Trophoblast cell (in vitro differentiated cells and primary cell): ENCODE data around the gene KRT8.

Experiments
- DNase-seq, 2 donors: peaks; one replicate each; pipeline ENCODE4 v3.0.0-alpha.2; 2016
- H2AFZ ChIP-seq: 2 replicates; pipeline ENCODE4 v1.6.1; 2013; ENCODE audit warnings: low read length, moderate library complexity, mild to moderate bottlenecking; ENCODE audit not compliant: insufficient read depth, poor library complexity
- H2AK5ac ChIP-seq: 2 replicates; pipeline ENCODE4 v1.6.1; 2013; ENCODE audit warnings: mild to moderate bottlenecking, low read length
- H2BK120ac ChIP-seq: 2 replicates; pipeline ENCODE4 v1.6.1; 2013; ENCODE audit warnings: low read length, mild to moderate bottlenecking, moderate library complexity; ENCODE audit not compliant: insufficient read depth, poor library complexity
- H2BK12ac ChIP-seq: 2 replicates; pipeline ENCODE4 v1.6.1; 2013; ENCODE audit warnings: mild to moderate bottlenecking, low read length, moderate library complexity
- H2BK5ac ChIP-seq: 2 replicates; pipeline ENCODE4 v1.6.1; 2013; ENCODE audit warnings: low read length, low read depth, moderate library complexity, mild to moderate bottlenecking; ENCODE audit not compliant: poor library complexity
- H3K14ac ChIP-seq: 2 replicates; pipeline ENCODE4 v1.6.1; 2013; ENCODE audit warnings: mild to moderate bottlenecking, low read length
- H3K18ac ChIP-seq: 2 replicates; pipeline ENCODE4 v1.6.1; 2013; ENCODE audit warnings: mild to moderate bottlenecking, low read length
- H3K23ac ChIP-seq: 2 replicates; pipeline ENCODE4 v1.6.1; 2013; ENCODE audit warnings: low read length
- H3K27ac ChIP-seq: 2 replicates; pipeline ENCODE4 v1.5.1; 2013; ENCODE audit warnings: low read depth, mild to moderate bottlenecking, inconsistent platforms, low read length, moderate library complexity
- H3K27me3 ChIP-seq: 2 replicates; pipeline ENCODE4 v1.6.1; 2013; ENCODE audit warnings: inconsistent platforms, mild to moderate bottlenecking, low read length, moderate library complexity; ENCODE audit not compliant: insufficient read depth
- H3K36me3 ChIP-seq, 2 experiments: 1 replicate in 1 of 2; 2 replicates in 1 of 2; pipeline ENCODE4 v1.6.1; 2013; ENCODE audit warnings: low read length in 2 of 2, mild to moderate bottlenecking in 2 of 2, moderate library complexity in 1 of 2; ENCODE audit not compliant: insufficient read depth in 2 of 2, control insufficient read depth in 1 of 2
- H3K4ac ChIP-seq: 2 replicates; pipeline ENCODE4 v1.6.1; 2013; ENCODE audit warnings: low read depth, mild to moderate bottlenecking, low read length, moderate library complexity
- H3K4me1 ChIP-seq, 2 experiments: 1 replicate in 1 of 2; 2 replicates in 1 of 2; pipeline ENCODE4 v1.6.1; 2013; ENCODE audit warnings: low read length in 2 of 2, mild to moderate bottlenecking in 2 of 2, moderate library complexity in 1 of 2; ENCODE audit not compliant: insufficient read depth in 2 of 2, control insufficient read depth in 1 of 2
- H3K4me2 ChIP-seq: 2 replicates; pipeline ENCODE4 v1.6.1; 2013; ENCODE audit warnings: inconsistent platforms, mild to moderate bottlenecking, low read length, moderate library complexity
- H3K4me3 ChIP-seq: 2 replicates; pipeline ENCODE4 v1.5.1; 2013; ENCODE audit warnings: mild to moderate bottlenecking, low read depth, low read length, inconsistent platforms
- H3K79me1 ChIP-seq: one replicate; pipeline ENCODE4 v1.6.1; 2013; ENCODE audit warnings: low read length
- H3K79me2 ChIP-seq: 2 replicates; pipeline ENCODE4 v1.6.1; 2013; ENCODE audit warnings: low read length, mild to moderate bottlenecking; ENCODE audit not compliant: control insufficient read depth, insufficient read depth, poor library complexity
- H3K9ac ChIP-seq: 2 replicates; pipeline ENCODE4 v1.6.1; 2013; ENCODE audit warnings: mild to moderate bottlenecking, low read length
- H3K9me3 ChIP-seq: 2 replicates; pipeline ENCODE4 v1.6.1; 2013; ENCODE audit warnings: low read depth, mild to moderate bottlenecking, control low read depth, inconsistent platforms, low read length; ENCODE audit not compliant: insufficient read depth
- H4K12ac ChIP-seq: 2 replicates; pipeline ENCODE4 v1.6.1; 2013; ENCODE audit warnings: low read depth, mild to moderate bottlenecking, low read length, moderate library complexity
- H4K8ac ChIP-seq: 2 replicates; pipeline ENCODE4 v1.6.1; 2013; ENCODE audit warnings: low read depth, mild to moderate bottlenecking, low read length, moderate library complexity
- H4K91ac ChIP-seq: one replicate; pipeline ENCODE4 v1.6.1; 2013; ENCODE audit warnings: low read depth, mild to moderate bottlenecking, low read length, moderate library complexity
- WGBS: extraction: QIAGEN DNeasy Blood & Tissue Kit; methylation state at CpG from one replicate; pipeline ENCODE4 v1.1.7; 2013; ENCODE audit warnings: missing lambda C conversion rate; ENCODE audit not compliant: insufficient read length, insufficient coverage; ENCODE audit errors: extremely low coverage; 5-methylcytosine and 5-hydroxymethylcytosine counted together

KRT8 gene

GRCh38 chr12:52873513-52873831 is 31.4 kb downstream of the KRT8 start:
- H3K4me3 ChIP-seq: no peak overlapping the region
- H3K4ac ChIP-seq: no peak overlapping the region
- peak overlapping the region; percentile 81 for H2AK5ac ChIP-seq
- H4K12ac ChIP-seq: no peak overlapping the region
- H4K8ac ChIP-seq: no peak overlapping the region
- H3K36me3 ChIP-seq: no peaks in the 10 kb centered on the region
- H3K9me3 ChIP-seq: peaks cover 1% of the 10 kb centered on the region
- no peak overlapping the region for H3K14ac ChIP-seq
- H2AFZ ChIP-seq: no peak overlapping the region
- no CpG with 5 or more reads among the region's 4 CpGs for WGBS
- H3K79me2 ChIP-seq: peaks cover 4% of the 10 kb centered on the region
- no peak overlapping the region for H3K27ac ChIP-seq
- H2BK12ac ChIP-seq: peak overlapping the region; percentile 69
- H2BK5ac ChIP-seq: no peak overlapping the region
- H3K27me3 ChIP-seq: no peaks in the 10 kb centered on the region
- peak in 1 of 2 donors; percentile 1 for DNase-seq
- H3K4me2 ChIP-seq: peak overlapping the region; percentile 54
- peak overlapping the region; percentile 95 for H4K91ac ChIP-seq
- H2BK120ac ChIP-seq: peak overlapping the region; percentile 87
- H3K79me1 ChIP-seq: peaks cover 37% of the 10 kb centered on the region
- no peak overlapping the region for H3K18ac ChIP-seq
- H3K9ac ChIP-seq: no peak overlapping the region
- no peak overlapping the region for H3K23ac ChIP-seq
- peaks cover 39 to 45% of the 10 kb centered on the region in 2 experiments for H3K4me1 ChIP-seq

- no peak overlapping the region for H3K27ac ChIP-seq
- H3K23ac ChIP-seq: no peak overlapping the region
- no peaks in the 10 kb centered on the region for H3K27me3 ChIP-seq
- peak overlapping the region; percentile 49 for H2AK5ac ChIP-seq
- peak overlapping the region; percentile 7 for H2BK5ac ChIP-seq
- H3K4me3 ChIP-seq: no peak overlapping the region
- H2AFZ ChIP-seq: no peak overlapping the region
- H3K18ac ChIP-seq: peak overlapping the region; percentile 56
- H4K8ac ChIP-seq: no peak overlapping the region
- no CpG with 5 or more reads among the region's 13 CpGs for WGBS
- H3K79me1 ChIP-seq: peaks cover 37% of the 10 kb centered on the region
- H3K36me3 ChIP-seq: no peaks in the 10 kb centered on the region
- peaks cover 1% of the 10 kb centered on the region for H3K9me3 ChIP-seq
- no peak overlapping the region for H3K4me2 ChIP-seq
- peak overlapping the region; percentile 94 for H4K91ac ChIP-seq
- peak overlapping the region; percentile 66 for H2BK120ac ChIP-seq
- no peak overlapping the region for H4K12ac ChIP-seq
- H3K79me2 ChIP-seq: peaks cover 4% of the 10 kb centered on the region
- DNase-seq: no peak
- peak overlapping the region; percentile 92 for H2BK12ac ChIP-seq
- H3K4me1 ChIP-seq: peaks cover 39 to 43% of the 10 kb centered on the region in 2 experiments
- H3K9ac ChIP-seq: no peak overlapping the region
- H3K4ac ChIP-seq: peak overlapping the region; percentile 4
- H3K14ac ChIP-seq: peak overlapping the region; percentile 35
These were observed 32.1 kb downstream of the KRT8 start for GRCh38 chr12:52872644-52873389.

- peak overlapping the region; percentile 77 for H3K27ac ChIP-seq
- peak overlapping the region; percentile 38 for H3K14ac ChIP-seq
- H3K4ac ChIP-seq: no peak overlapping the region
- peak; percentile 63 to 88 for DNase-seq
- peak overlapping the region; percentile 94 for H4K91ac ChIP-seq
- H2BK12ac ChIP-seq: peak overlapping the region; percentile 97
- H3K18ac ChIP-seq: peak overlapping the region; percentile 45
- H2AK5ac ChIP-seq: peak overlapping the region; percentile 52
- H2BK5ac ChIP-seq: peak overlapping the region; percentile 64
- H2BK120ac ChIP-seq: peak overlapping the region; percentile 76
- no peak overlapping the region for H3K4me3 ChIP-seq
- H3K23ac ChIP-seq: no peak overlapping the region
- peaks cover 37% of the 10 kb centered on the region for H3K79me1 ChIP-seq
- peaks cover 1% of the 10 kb centered on the region for H3K9me3 ChIP-seq
- H3K36me3 ChIP-seq: no peaks in the 10 kb centered on the region
- H4K8ac ChIP-seq: no peak overlapping the region
- no peak overlapping the region for H2AFZ ChIP-seq
- H3K4me2 ChIP-seq: peak overlapping the region; percentile 16
- no peak overlapping the region for H3K9ac ChIP-seq
- no peaks in the 10 kb centered on the region for H3K27me3 ChIP-seq
- WGBS: no CpG with 5 or more reads among the region's 9 CpGs
- peaks cover 4% of the 10 kb centered on the region for H3K79me2 ChIP-seq
- H4K12ac ChIP-seq: no peak overlapping the region
- peaks cover 39 to 40% of the 10 kb centered on the region in 2 experiments for H3K4me1 ChIP-seq
These were observed 33.4 kb downstream of the KRT8 start for GRCh38 chr12:52871291-52872039.

GRCh38 chr12:52870361-52871290 is 34.2 kb downstream of the KRT8 start:
- H2BK120ac ChIP-seq: peak overlapping the region; percentile 75
- peak overlapping the region; percentile 28 for H3K4ac ChIP-seq
- H3K27me3 ChIP-seq: no peaks in the 10 kb centered on the region
- peaks cover 1% of the 10 kb centered on the region for H3K9me3 ChIP-seq
- peak overlapping the region; percentile 97 for H2BK12ac ChIP-seq
- peak overlapping the region; percentile 37 for H4K12ac ChIP-seq
- peaks cover 39 to 40% of the 10 kb centered on the region in 2 experiments for H3K4me1 ChIP-seq
- H3K4me2 ChIP-seq: peak overlapping the region; percentile 29
- H3K23ac ChIP-seq: no peak overlapping the region
- no peak overlapping the region for H3K4me3 ChIP-seq
- peaks cover 4% of the 10 kb centered on the region for H3K79me2 ChIP-seq
- no peak overlapping the region for H3K9ac ChIP-seq
- peaks cover 37% of the 10 kb centered on the region for H3K79me1 ChIP-seq
- peak overlapping the region; percentile 88 for H3K14ac ChIP-seq
- peak overlapping the region; percentile 69 for H4K8ac ChIP-seq
- H3K18ac ChIP-seq: peak overlapping the region; percentile 90
- peak overlapping the region; percentile 75 for H2AK5ac ChIP-seq
- H4K91ac ChIP-seq: peak overlapping the region; percentile 94
- no peaks in the 10 kb centered on the region for H3K36me3 ChIP-seq
- peak overlapping the region; percentile 78 for H2BK5ac ChIP-seq
- H2AFZ ChIP-seq: peak overlapping the region; percentile 25
- peak overlapping the region; percentile 77 for H3K27ac ChIP-seq
- DNase-seq: peak in 1 of 2 donors; percentile 65
- WGBS: no CpG with 5 or more reads among the region's 14 CpGs
